ENCODE measurements around the gene CDRT4.

Gene CDRT4

GRCh38 chr17:15388356-15389041 lies 78.9 kb downstream of the CDRT4 start:
- DNase-seq, result no peak

GRCh38 chr17:15386083-15386482 lies 81.3 kb downstream of the CDRT4 start:
- no peak for DNase-seq

Data from NK-92 treated with Interleukin-12 subunit alpha and Interleukin-12 subunit beta, amount 100 ng/mL, for 24 hours (cell line).